GM19238 (cell line): ENCODE measurements around the gene MGAT5B.
A peak's percentile ranks its signal among the peaks of the same experiment; 100 is the strongest.
"Not testable (repeated sequence)": the region's sequence is repeated elsewhere in the genome, so short reads cannot be mapped to it uniquely, and the experiment has no call there.

Experiments
- DNase-seq: peaks from one replicate; pipeline ENCODE4 v3.0.0; 2011; ENCODE audit warnings: low spot score; ENCODE audit not compliant: insufficient read length

Gene MGAT5B, protein sequence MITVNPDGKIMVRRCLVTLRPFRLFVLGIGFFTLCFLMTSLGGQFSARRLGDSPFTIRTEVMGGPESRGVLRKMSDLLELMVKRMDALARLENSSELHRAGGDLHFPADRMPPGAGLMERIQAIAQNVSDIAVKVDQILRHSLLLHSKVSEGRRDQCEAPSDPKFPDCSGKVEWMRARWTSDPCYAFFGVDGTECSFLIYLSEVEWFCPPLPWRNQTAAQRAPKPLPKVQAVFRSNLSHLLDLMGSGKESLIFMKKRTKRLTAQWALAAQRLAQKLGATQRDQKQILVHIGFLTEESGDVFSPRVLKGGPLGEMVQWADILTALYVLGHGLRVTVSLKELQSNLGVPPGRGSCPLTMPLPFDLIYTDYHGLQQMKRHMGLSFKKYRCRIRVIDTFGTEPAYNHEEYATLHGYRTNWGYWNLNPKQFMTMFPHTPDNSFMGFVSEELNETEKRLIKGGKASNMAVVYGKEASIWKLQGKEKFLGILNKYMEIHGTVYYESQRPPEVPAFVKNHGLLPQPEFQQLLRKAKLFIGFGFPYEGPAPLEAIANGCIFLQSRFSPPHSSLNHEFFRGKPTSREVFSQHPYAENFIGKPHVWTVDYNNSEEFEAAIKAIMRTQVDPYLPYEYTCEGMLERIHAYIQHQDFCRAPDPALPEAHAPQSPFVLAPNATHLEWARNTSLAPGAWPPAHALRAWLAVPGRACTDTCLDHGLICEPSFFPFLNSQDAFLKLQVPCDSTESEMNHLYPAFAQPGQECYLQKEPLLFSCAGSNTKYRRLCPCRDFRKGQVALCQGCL

DNA sequence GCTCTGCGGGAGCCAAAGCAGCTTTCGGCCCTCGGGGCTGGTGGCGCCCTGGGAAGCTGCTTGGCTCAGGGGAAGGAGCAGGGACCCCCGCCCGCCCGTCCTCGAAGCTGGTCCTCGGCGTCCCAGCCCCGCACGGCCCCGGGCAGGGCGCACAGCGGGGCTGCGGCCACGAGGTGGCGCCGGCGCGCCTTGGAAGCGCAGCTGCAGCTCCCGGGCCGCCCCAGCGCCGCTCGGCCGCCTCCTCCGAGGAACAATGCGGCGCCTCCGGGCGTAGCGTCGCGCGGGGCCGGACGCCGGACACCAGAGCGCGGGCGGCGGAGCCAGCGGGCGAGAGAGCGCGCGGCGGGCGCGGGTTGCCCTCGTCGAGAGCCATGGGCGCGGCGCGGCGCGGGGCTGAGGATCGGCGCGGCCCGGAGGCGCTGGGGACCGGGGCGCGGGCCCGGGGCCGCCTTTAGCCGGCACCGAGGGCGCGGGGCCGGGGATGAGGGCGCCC lies at the start of gene MGAT5B:
TSS of gene MGAT5B (plus strand) at position 229 of the 493 bp plus-strand sequence. CDS start 626 bp downstream, outside the sequence.
- DNase-seq = peak; percentile 91

DNA sequence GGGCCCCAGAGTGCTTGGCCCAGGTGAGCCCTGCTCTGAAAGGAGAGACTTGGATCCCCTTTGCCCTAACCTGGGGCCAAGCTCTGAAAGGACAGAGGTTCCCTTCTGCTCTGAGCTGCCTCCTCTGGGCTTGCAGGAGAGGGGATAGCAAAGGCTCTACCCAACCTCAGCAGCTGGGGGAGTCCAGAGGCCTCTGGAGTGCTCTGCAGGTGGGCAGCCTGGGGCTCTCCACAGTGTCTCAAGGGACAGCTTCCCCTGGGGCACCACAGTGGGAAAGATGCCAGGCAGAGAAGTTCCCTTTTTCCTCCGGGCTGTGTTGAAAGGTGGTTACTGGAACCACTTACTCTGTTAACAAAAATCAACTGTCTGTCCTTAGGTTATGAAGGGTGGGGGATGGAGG lies 48.2 kb upstream of the MGAT5B start:
- DNase-seq = no peak

DNA sequence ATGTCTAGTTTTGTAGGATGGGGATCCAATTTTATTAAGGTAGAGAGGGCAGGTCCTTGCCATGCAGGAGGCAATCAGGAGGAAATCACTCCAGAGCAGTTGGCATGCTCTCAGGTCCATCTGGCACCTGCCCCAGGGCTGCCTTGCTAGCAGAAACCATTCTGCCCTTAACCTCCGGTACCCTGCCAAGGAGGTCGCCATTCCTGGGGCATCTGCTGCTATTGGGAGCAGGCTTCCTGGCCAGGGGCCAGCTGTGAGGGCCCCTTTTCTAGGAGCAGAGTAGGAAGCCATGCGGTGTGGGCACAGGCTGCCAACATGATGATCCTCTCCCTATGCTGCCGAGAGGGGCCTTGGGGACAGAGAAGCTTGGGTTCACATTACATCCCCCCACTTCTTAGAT lies 47.6 kb upstream of the MGAT5B start:
- DNase-seq = no peak

DNA sequence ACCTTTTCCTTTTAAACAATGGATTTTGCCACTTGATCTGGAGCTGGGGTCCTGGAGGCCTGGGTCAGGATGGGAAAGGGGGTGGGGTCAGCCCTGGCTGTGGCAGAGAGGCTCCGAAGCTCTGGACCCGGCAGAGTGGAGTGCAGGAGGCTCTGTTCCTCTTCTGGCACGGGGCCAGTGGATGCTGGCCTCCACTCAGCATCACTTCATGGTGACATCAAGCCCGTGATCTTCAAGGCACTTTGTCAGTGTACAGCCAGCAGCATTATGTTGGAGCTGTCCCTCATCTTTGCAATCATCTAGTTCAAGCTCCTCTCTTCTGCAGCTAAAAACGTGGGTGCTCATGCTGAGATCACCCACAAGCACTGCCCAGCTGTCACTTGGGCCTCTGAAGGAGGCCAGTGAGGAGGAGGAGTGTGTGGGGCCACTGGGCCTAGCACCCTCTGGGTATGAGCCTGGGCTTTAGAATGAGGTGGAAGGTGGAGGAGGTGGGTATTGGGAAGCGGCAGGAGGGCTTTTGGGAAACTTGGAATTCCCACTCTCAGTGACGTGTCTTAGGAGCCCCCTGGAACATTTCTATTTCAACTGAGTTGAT lies 45.9 kb upstream of the MGAT5B start:
- DNase-seq = no peak

DNA sequence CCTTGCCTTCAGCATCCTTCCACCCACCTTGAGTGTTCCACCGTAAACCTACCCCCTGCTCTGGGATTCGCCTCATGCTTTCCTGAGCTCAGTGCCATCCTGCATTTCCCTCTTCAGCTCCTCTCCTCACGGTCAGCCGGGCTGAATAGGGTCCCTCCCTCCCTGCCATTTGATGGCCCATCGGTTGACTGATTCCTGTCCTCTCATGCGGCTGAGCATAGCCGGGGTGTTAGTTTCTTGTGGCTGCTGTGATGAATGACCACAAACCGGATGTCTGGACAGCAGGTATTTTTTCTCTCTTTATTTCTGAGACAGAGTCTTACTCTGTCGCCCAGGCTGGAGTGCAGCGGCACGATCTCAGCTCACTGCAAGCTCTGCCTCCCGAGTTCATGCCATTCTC lies 44.1 kb upstream of the MGAT5B start:
- DNase-seq = no peak

DNA sequence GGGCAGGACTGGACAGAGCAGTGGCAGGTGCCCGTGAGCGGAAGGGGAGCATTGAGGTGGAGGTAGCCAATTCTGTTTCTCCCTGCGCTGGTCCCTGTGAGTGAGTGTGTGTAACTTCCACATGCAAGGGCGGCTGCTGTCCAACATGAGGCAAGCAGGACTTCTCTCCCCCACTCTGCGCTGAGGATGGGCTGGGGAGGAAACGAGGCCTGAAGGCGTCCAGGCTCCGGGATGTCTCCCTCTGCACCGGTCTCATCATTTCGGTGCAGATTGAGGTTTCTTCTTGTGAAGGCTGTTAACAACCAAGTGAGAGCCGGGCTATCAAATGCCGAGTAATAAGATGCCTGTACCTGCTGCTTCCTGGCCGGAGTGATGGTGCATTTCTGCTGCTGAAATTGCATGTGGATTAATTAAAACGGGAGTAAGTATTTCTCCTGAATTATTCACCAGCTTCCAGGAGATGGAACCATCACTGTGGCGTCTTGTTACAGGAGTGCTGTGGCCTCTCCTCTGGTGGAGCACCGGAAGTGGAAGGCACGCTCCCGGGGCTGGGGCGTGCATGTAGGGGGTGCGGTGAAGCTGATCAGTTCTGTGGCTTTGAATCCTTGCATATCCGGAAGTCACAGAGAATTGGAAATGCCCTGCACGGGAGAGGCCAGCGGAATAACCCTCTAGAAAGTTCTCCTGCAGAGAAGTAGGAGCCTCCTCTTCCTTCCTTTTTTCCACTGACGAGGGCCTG lies 41.7 kb upstream of the MGAT5B start:
- no peak for DNase-seq

DNA sequence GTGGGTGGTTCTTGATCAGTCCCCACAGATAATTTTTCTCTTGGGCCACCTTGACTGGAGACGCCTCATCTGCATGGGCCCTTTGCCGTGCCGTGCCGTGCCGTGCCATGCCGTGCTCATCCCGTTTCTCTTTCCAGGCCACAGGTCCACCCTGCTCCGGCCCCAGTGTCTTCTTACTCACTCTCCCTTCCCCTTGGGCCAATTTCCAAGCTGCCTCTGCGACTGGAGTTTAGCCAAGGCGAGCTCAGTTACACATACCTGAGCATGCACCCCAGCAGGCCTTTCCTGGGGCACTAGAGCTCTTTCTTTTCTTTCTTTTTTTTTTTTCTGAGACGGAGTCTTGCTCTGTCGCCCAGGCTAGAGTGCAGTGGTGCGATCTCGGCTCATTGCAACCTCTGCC lies 40.5 kb upstream of the MGAT5B start:
- DNase-seq = no peak

DNA sequence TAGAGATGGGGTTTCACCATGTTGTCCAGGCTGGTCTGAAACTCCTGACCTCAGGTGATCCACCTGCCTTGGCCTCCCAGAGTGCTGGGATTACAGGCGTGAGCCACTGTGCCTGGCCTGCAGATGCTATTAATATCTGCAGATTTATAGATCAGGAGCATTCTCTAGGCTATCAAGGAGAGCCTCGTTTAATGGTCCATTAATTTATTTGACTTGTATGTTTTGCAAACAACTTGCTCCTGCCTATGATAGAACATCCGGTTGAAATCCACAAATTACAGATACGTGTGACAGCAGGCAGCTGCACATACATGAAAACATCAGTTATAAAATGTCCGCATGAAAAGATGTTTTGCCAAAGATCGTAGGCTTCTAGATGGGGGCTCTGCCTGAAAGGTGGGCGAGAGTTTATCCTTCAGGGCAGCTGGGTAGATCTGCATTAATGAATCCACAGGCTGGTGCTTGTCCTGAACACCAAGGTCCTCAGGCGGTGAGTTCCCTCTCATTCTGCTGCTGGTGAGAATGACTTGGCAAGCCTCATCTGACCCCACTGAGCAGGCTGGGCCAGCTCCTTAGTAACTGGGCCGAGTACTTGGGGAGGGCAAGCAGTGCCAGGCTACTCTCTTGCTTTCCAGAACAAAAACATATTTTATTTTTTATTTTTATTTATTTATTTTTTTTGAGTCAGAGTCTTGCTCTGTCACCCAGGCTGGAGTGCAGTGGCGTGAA lies 37.1 kb upstream of the MGAT5B start:
- DNase-seq = no peak

DNA sequence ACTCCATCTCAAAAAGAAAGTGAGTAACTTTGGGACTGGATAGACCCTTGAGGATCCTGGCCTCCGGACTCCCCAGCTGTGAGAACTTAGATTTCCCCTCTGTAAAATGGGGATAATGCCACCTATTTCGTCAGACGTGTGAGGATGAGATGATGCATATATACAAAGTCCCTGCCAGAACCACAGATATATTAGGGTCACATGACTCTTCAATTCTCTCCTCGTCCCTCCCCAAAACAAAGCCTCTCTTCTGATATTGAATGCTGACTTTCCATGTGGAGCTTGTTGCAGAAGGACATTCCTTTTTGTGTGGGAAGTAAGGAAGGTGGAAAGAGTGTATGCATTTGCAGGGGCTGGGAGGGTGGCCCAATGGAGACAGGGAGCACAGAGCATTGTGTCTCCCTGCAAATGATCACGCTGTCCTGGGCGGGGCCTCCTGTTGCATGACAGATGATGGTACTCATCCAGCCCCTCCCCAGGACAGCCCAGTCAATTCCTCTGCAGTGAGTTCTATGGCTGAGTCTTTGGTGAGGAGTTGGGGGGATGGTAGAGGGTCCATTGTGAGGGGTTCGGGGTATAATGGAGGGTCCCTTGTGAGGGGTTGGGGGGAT lies 35.1 kb upstream of the MGAT5B start:
- DNase-seq = no peak

DNA sequence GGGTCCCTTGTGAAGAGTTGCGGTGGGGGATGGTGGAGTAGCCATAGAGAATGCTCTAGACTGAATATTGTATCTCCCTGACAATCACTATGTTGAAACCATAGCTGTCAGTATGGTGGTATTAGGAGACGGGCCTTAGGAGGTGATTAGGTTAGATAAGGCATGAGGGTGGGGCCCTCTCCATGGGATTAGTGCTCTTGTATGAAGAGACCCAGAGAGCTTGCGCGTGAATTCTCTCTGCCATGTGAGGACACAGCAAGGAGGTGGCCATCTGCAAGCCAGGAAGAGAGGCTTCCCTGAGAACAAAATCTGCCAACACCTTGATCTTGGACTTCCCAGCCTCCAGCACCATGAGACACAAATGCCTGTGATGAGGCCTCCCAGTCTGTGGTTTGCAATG lies 34.5 kb upstream of the MGAT5B start:
- no peak for DNase-seq

DNA sequence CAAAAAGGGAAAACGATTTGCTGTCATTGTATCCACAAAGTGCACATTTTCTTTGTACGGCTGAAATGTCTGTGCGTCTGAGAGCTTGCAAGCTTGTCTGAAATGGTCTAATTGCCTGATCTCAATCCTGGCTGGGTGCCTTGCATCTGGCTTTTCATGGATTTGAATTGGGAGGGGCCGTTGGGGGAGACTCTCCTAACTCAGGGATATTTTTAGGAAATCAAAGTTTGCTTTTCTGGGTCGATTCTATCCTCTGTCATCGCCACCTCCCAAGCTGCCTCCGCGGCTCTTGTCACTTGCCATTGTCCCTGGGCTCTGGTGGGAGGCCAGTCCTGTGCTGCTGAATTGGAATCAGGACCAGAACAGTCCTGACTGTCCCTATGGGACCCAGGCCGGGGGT lies 33.3 kb upstream of the MGAT5B start:
- no peak for DNase-seq

DNA sequence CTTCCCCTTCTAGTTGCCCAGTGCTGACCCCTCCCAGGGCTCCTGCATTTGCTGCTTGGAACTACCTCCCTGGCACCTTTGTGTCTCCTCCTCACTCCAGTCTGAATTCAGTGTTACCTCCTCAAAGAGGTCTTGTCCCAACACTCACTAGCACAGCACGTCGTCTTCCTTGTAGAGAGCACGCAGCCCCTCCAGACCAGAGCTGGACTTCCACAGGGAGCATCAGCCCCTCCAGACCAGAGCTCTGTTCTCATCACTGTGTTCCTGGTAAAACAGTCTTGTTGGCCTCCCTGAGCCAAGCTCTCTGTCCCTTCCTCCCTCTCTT lies 27.8 kb upstream of the MGAT5B start:
- no peak for DNase-seq

DNA sequence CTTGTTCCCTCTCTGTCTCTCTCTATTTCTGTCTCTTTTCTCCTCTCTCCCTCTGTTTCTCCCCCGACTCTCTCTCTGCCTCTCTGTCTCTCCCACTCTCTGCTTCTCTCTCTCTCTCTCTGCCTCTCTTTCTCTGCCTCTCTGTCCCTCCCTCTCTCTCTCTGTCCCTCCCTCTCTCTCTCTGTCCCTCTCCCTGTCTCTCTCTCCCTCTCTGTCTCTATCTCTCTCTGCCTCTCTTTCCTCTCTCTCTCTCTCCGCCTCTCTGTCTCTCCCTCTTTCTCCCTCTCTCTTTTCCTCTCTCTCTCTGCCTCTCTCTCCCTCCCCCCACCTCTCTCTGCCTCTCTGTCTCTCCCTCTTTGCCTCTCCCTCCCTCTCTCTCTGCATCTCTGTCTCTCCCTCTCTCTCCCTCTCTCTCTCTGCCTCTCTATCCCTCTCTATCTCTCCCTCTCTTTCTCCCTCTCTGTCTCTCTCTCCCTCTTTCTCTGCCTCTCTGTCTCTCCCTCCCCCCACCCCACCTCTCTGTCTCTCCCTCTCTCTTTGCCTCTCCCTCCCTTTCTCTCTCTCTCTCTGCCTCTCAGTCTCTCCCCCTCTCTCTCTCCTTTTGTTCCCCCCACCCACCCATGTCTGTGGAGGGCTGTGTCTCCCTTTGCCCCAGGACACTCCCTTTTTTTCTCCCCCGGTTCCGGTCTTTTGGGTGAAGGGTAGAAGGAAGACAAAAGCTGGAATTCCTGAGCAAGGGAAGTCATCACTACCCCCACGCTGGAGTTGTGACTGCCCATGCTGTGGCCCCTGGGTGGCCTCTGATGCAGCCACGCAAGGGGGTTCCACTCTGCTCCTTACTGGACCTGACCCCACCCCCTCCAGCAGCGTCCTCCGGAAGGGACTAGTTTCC lies 27.1 kb upstream of the MGAT5B start:
- no peak for DNase-seq

DNA sequence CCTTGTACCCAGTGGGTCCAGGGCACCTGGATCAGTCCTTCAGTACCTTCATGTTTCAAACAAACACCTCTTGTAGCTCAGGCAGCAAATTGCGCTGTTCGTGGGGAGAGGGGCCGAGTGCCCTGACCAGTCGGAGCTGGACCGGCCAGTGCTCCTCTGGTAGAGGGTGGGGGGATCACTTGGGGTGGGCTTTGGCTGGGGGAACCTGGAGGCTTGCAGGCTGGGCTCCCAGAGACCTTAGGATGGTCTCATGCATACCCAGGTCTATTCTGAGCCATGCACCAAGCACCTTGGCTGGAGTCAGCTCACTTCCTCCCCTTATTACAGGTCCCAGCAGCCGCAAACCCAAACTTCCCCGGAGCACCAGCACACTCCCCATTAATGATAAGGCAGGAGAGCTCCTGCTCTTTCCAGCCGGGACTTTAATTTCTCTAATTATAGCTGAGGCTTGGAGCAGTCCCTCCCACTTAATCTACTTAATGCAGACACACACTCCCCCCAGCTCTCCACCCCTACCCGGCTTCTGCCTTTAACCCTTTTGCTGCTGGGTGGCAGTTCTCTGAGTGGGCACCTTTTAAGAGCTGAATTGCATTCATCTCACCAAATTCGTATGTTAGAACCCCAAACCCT lies 26.3 kb upstream of the MGAT5B start:
- DNase-seq = no peak

DNA sequence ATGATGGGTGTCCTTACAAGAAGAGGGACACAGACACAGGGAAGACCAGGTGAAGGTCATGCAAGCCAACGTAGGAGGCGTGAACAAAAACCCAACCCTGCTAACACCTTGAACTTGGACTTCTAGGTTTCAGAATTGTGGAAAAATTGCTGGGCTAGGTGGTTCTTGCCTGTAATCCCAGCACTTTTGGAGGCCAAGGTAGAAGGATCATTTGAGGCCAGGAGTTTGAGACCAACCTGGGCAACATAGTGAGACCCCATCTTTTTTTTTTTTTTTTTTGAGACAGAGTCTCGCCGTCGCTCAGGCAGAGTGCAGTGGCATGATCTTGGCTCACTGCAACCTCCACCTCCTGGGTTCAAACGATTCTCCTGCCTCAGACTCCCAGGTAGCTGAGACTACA lies 25.1 kb upstream of the MGAT5B start:
- not testable (repeated sequence) for DNase-seq

DNA sequence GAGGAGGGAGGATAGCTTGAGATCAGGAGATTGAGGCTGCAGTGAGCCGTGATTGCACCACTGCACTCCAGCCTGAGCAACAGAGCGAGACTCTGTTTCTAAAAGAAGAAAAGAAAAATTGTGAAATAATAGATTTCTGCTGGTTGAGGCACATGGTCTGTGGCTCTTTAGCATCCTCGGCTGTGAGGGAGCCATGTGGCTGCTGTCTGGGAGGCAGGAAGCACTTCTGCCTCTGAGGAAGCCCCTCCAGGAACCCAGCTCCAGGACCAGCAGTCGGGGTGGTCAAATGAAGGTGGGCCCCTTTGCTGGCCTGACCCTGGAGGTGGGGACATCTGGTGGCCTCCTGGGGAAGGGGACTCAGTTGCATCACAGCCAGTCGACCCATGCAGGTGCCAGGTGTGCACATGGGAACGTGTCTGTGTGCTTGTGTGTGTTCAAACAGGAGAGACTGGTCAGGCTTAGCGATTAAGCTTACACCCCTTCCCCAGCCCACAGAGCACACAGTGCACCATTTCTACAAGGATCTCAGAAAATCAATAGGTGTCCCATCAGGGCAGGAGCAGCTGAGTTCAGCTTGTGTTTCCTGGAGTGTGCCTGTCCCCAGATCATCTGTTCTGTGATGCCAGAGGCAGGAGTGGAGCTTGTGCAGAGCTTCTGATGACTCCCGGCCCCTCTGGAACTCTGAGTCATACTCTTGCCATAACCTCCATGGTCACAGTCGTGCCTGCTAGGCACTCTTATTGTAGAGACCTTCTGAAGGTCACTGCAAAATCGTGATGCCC lies 24.3 kb upstream of the MGAT5B start:
- no peak for DNase-seq

DNA sequence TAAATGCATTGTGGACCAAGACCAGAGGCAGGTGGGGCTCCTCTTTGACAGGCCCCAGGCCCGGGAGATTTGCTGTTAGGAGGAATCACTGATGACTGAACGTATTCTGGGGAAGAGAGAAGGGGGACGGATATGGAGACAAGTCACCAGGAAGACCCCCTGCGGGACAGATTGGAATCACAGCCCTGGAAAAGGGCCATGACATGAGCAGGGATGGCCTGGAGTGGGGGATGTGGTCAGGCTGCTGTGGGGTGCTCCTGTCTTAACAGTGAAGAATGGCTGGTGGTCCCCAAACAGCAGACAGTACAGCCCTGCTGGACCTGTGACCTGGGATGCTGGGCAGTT lies 23.7 kb upstream of the MGAT5B start:
- no peak for DNase-seq

DNA sequence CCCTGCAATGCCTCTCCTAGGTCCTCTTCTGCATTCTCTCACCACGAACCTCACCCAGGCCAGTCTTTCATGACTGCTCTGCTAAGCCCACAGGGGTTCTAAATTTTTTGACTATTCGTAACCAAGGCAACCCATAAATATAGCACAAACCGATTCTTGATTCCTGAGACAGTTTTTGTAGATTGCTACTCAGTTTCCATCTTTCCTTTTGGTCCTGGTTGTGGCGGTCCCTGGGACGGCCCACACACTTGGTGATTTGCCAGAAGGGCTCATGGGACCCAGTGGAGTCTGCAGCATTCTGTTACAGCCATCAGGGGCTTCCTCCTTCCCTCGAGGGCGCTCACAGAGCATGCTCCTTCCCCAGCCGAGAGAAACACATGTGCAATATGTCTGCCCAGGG lies 23.4 kb upstream of the MGAT5B start:
- no peak for DNase-seq
